H9 (cell line): ENCODE results near the gene RIOX2. TPM values are rescaled to one million over a fixed set of nuclear protein-coding genes. Genes with fewer than 3 reads are reported as not detected.

ENCODE experiments used
- DNase-seq: peaks from one replicate; pipeline ENCODE4 v3.0.0-alpha.2; 2017
- H2AFZ ChIP-seq: one replicate; pipeline ENCODE4 v1.6.1; 2013; ENCODE audit warnings: mild to moderate bottlenecking, low read length, control low read depth, moderate library complexity
- H2AK5ac ChIP-seq: 2 replicates; pipeline ENCODE4 v1.6.1; 2013; ENCODE audit warnings: low read length, control low read depth, mixed read lengths; ENCODE audit not compliant: insufficient read length
- H2BK120ac ChIP-seq: one replicate; pipeline ENCODE4 v1.6.1; 2013; ENCODE audit warnings: low read depth, mild to moderate bottlenecking, low read length, control low read depth, inconsistent platforms; ENCODE audit not compliant: poor library complexity, severe bottlenecking
- H2BK12ac ChIP-seq: 2 replicates; pipeline ENCODE4 v1.6.1; 2013; ENCODE audit warnings: low read length, control low read depth, mixed read lengths, low read depth; ENCODE audit not compliant: insufficient read length
- H2BK15ac ChIP-seq: 2 replicates; pipeline ENCODE4 v1.6.1; 2013; ENCODE audit warnings: low read depth, low read length, control low read depth
- H2BK20ac ChIP-seq: one replicate; pipeline ENCODE4 v1.6.1; 2013; ENCODE audit warnings: low read depth, mild to moderate bottlenecking, low read length, control low read depth, inconsistent platforms; ENCODE audit not compliant: poor library complexity, severe bottlenecking
- H2BK5ac ChIP-seq: 2 replicates; pipeline ENCODE4 v1.6.1; 2013; ENCODE audit warnings: low read length, control low read depth, mixed read lengths; ENCODE audit not compliant: insufficient read length
- H3K14ac ChIP-seq: 2 replicates; pipeline ENCODE4 v1.6.1; 2013; ENCODE audit warnings: low read length, control low read depth; ENCODE audit not compliant: insufficient read depth
- H3K18ac ChIP-seq: 2 replicates; pipeline ENCODE4 v1.6.1; 2013; ENCODE audit warnings: low read depth, mild to moderate bottlenecking, mixed read lengths, low read length, control low read depth; ENCODE audit not compliant: insufficient read length
- H3K23ac ChIP-seq: 2 replicates; pipeline ENCODE4 v1.6.1; 2013; ENCODE audit warnings: low read length, control low read depth, mixed read lengths, low read depth; ENCODE audit not compliant: insufficient read length
- H3K23me2 ChIP-seq: 2 replicates; pipeline ENCODE4 v1.6.1; 2013; ENCODE audit warnings: low read depth, mild to moderate bottlenecking, mixed read lengths, low read length, control low read depth; ENCODE audit not compliant: insufficient read length, poor library complexity, severe bottlenecking
- H3K27ac ChIP-seq: 2 replicates; pipeline ENCODE4 v1.5.1; 2013; ENCODE audit warnings: low read length, control low read depth, mixed read lengths, low read depth; ENCODE audit not compliant: insufficient read length
- H3K27me3 ChIP-seq: 2 replicates; pipeline ENCODE4 v1.6.1; 2013; ENCODE audit warnings: low read length, control low read depth, inconsistent platforms; ENCODE audit not compliant: insufficient read depth
- H3K4ac ChIP-seq: 2 replicates; pipeline ENCODE4 v1.6.1; 2013; ENCODE audit warnings: low read depth, mild to moderate bottlenecking, control low read depth, inconsistent platforms, low read length, moderate library complexity
- H3K4me1 ChIP-seq: 2 replicates; pipeline ENCODE4 v1.6.1; 2013; ENCODE audit warnings: low read length, control low read depth, inconsistent platforms; ENCODE audit not compliant: insufficient read depth
- H3K4me2 ChIP-seq: 2 replicates; pipeline ENCODE4 v1.6.1; 2013; ENCODE audit warnings: low read length, control low read depth, mixed read lengths; ENCODE audit not compliant: insufficient read length, insufficient read depth
- H3K56ac ChIP-seq: 2 replicates; pipeline ENCODE4 v1.6.1; 2013; ENCODE audit warnings: low read depth, mild to moderate bottlenecking, mixed read lengths, low read length, control low read depth; ENCODE audit not compliant: insufficient read length
- H3K79me1 ChIP-seq: 2 replicates; pipeline ENCODE4 v1.6.1; 2013; ENCODE audit warnings: low read depth, mild to moderate bottlenecking, moderate library complexity, low read length, control low read depth, inconsistent platforms; ENCODE audit not compliant: insufficient read depth, poor library complexity, severe bottlenecking
- H3K79me2 ChIP-seq: 2 replicates; pipeline ENCODE4 v1.6.1; 2013; ENCODE audit warnings: low read length, control low read depth, inconsistent platforms; ENCODE audit not compliant: insufficient read depth
- H3K9ac ChIP-seq: 2 replicates; pipeline ENCODE4 v1.6.1; 2013; ENCODE audit warnings: low read length, control low read depth, mixed read lengths; ENCODE audit not compliant: insufficient read length; ENCODE audit errors: extremely low read depth
- H3K9me3 ChIP-seq: one replicate; pipeline ENCODE4 v1.6.1; 2013; ENCODE audit warnings: low read depth, low read length, inconsistent platforms; ENCODE audit not compliant: control insufficient read depth
- H3T11ph ChIP-seq: one replicate; pipeline ENCODE4 v1.6.1; 2013; ENCODE audit warnings: mild to moderate bottlenecking, low read length, control low read depth, inconsistent platforms
- H4K20me1 ChIP-seq: one replicate; pipeline ENCODE4 v1.6.1; 2013; ENCODE audit not compliant: control insufficient read depth, insufficient read length, insufficient read depth
- H4K5ac ChIP-seq: 2 replicates; pipeline ENCODE4 v1.6.1; 2013; ENCODE audit warnings: low read depth, mild to moderate bottlenecking, mixed read lengths, low read length, control low read depth; ENCODE audit not compliant: insufficient read length
- H4K8ac ChIP-seq: replicated peaks from 2 replicates; pipeline ENCODE4 v1.6.1; 2013; ENCODE audit warnings: low read length, control low read depth, mixed read lengths, low read depth; ENCODE audit not compliant: insufficient read length
- H4K91ac ChIP-seq: 2 replicates; pipeline ENCODE4 v1.6.1; 2013; ENCODE audit warnings: low read depth, mild to moderate bottlenecking, moderate library complexity, mixed read lengths, low read length, control low read depth; ENCODE audit not compliant: insufficient read length
- H3K27ac Mint-ChIP-seq, 3 experiments: 2 replicates in 2 of 3; 3 replicates in 1 of 3; pipeline ENCODE4 v1.8.0; 2020 to 2021; ENCODE audit warnings: mixed read lengths in 3 of 3, mild to moderate bottlenecking in 1 of 3, moderate library complexity in 1 of 3
- H3K27me3 Mint-ChIP-seq: 2 replicates; pipeline ENCODE4 v1.8.0; 2021; ENCODE audit warnings: low read depth, mild to moderate bottlenecking, moderate library complexity, mixed read lengths
- H3K36me3 Mint-ChIP-seq, 3 experiments: 2 replicates in 2 of 3; 3 replicates in 1 of 3; pipeline ENCODE4 v1.8.0; 2020 to 2021; ENCODE audit warnings: low read depth in 3 of 3, mixed read lengths in 3 of 3; ENCODE audit not compliant: insufficient read depth in 1 of 3
- H3K4me1 Mint-ChIP-seq, 2 experiments: 2 replicates each; pipeline ENCODE4 v1.8.0; 2020; ENCODE audit warnings: mixed read lengths in 2 of 2
- H3K4me3 Mint-ChIP-seq, 2 experiments: 2 replicates in 1 of 2; 3 replicates in 1 of 2; pipeline ENCODE4 v1.8.0; 2020 to 2021; ENCODE audit warnings: mild to moderate bottlenecking in 2 of 2, mixed read lengths in 2 of 2, moderate library complexity in 1 of 2
- H3K9me3 Mint-ChIP-seq, 2 experiments: 2 replicates in 1 of 2; 3 replicates in 1 of 2; pipeline ENCODE4 v1.8.0; 2020; ENCODE audit warnings: mild to moderate bottlenecking in 2 of 2, mixed read lengths in 2 of 2, moderate library complexity in 1 of 2
- WGBS: extraction: QIAGEN DNeasy Blood & Tissue Kit; methylation state at CpG from one replicate; pipeline ENCODE4 v1.1.7; 2013; ENCODE audit warnings: missing lambda C conversion rate, low lambda C conversion rate, mixed read lengths; ENCODE audit not compliant: insufficient read length; ENCODE audit errors: extremely low coverage; 5-methylcytosine and 5-hydroxymethylcytosine counted together
- total RNA-seq: library from RNA; stranded (reverse); gene quantifications from 2 replicates; pipeline ENCODE4 v1.2.1, GENCODE V29; 2021
- TF ChIP-seq, protein P1 (sequence below): fragments of 200-600 bp; sonication (generic); conservative IDR thresholded peaks from 3 replicates; pipeline ENCODE4 v1.8.0; 2021; ENCODE audit warnings: antibody characterized with exemption, mild to moderate bottlenecking

The RIOX2 gene
- total RNA-seq, 1 experiment from 2014 or later: 15.5 TPM

DNA sequence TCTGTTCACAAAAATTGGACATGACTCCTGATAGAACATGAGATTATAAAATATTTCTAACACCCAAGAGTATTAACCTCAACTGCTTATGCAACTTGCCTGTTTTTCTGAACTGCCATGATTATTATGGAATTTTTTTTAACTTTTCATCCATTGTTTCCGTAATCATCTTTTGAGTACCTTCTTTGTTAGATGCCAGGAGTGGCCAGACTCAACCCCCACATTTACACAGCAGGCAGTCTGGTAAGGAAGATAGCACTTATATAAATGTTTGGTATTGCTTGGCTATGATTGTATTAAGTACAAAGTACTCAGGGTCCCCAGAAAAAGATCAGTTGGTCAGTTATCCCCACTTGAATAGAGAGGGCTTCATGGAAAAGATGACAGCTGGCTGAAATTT is 76.1 kb downstream of the RIOX2 start:
- H2BK120ac ChIP-seq: no peak overlapping the region
- no peak overlapping the region for H3K18ac ChIP-seq
- peak overlapping the region in 1 of 3 experiments; percentile 0; a peak in 1 of 7 replicates for H3K27ac Mint-ChIP-seq
- H3K4me1 Mint-ChIP-seq: peaks cover 25 to 28% of the 10 kb centered on the region in 2 experiments
- H3K9me3 ChIP-seq: no peaks in the 10 kb centered on the region
- H3K4ac ChIP-seq: no peak overlapping the region
- H3K27me3 ChIP-seq: no peaks in the 10 kb centered on the region
- no peak overlapping the region for H3K23ac ChIP-seq
- no peak overlapping the region for H2AFZ ChIP-seq
- peaks cover 0 to 4% (median 4%) of the 10 kb centered on the region in 3 experiments; a peak in 3 of 7 replicates for H3K36me3 Mint-ChIP-seq
- TF ChIP-seq, protein P1, sequence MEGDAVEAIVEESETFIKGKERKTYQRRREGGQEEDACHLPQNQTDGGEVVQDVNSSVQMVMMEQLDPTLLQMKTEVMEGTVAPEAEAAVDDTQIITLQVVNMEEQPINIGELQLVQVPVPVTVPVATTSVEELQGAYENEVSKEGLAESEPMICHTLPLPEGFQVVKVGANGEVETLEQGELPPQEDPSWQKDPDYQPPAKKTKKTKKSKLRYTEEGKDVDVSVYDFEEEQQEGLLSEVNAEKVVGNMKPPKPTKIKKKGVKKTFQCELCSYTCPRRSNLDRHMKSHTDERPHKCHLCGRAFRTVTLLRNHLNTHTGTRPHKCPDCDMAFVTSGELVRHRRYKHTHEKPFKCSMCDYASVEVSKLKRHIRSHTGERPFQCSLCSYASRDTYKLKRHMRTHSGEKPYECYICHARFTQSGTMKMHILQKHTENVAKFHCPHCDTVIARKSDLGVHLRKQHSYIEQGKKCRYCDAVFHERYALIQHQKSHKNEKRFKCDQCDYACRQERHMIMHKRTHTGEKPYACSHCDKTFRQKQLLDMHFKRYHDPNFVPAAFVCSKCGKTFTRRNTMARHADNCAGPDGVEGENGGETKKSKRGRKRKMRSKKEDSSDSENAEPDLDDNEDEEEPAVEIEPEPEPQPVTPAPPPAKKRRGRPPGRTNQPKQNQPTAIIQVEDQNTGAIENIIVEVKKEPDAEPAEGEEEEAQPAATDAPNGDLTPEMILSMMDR: no peak
- no peak overlapping the region for H3T11ph ChIP-seq
- no peak overlapping the region for H2BK15ac ChIP-seq
- no peaks in the 10 kb centered on the region for H3K9me3 Mint-ChIP-seq
- no peaks in the 10 kb centered on the region for H3K79me1 ChIP-seq
- no peak overlapping the region for H4K91ac ChIP-seq
- no peak overlapping the region for H3K4me3 Mint-ChIP-seq
- H2BK12ac ChIP-seq: no peak overlapping the region
- no peak overlapping the region for H3K56ac ChIP-seq
- no peak overlapping the region for H3K14ac ChIP-seq
- no CpG with 5 or more reads among the region's 1 CpG for WGBS
- no peak overlapping the region for H2BK20ac ChIP-seq
- H3K79me2 ChIP-seq: no peaks in the 10 kb centered on the region
- H3K4me2 ChIP-seq: no peak overlapping the region
- no peak overlapping the region for H2AK5ac ChIP-seq
- no peaks in the 10 kb centered on the region for H3K23me2 ChIP-seq
- no peak overlapping the region for H3K27ac ChIP-seq
- no peak overlapping the region for H4K8ac ChIP-seq
- H4K20me1 ChIP-seq: no peaks in the 10 kb centered on the region
- H3K4me1 ChIP-seq: peaks cover 3% of the 10 kb centered on the region; the same call in 1 of the 2 replicates
- no peak overlapping the region for H3K9ac ChIP-seq
- H3K27me3 Mint-ChIP-seq: no peaks in the 10 kb centered on the region
- no peak overlapping the region for H2BK5ac ChIP-seq
- no peak overlapping the region for H4K5ac ChIP-seq
- no peak for DNase-seq
